Neural crest cell (in vitro differentiated cells): ENCODE results near the gene TLCD3B. TPM values are rescaled to one million over a fixed set of nuclear protein-coding genes. Genes with fewer than 3 reads are reported as not detected.

ENCODE experiments used
- DNase-seq: peaks from one replicate; pipeline ENCODE4 v3.0.0; 2021; ENCODE audit warnings: low read depth, mixed read lengths, low spot score
- H3K27ac Mint-ChIP-seq: one replicate; pipeline ENCODE4 v1.8.0; 2021; ENCODE audit warnings: mild to moderate bottlenecking, mixed read lengths; ENCODE audit not compliant: unreplicated experiment
- H3K27me3 Mint-ChIP-seq: 2 replicates; pipeline ENCODE4 v1.8.0; 2021; ENCODE audit warnings: low read depth, mild to moderate bottlenecking, mixed read lengths
- H3K36me3 Mint-ChIP-seq: 2 replicates; pipeline ENCODE4 v1.8.0; 2021; ENCODE audit warnings: low read depth, mild to moderate bottlenecking, mixed read lengths
- H3K4me1 Mint-ChIP-seq: 2 replicates; pipeline ENCODE4 v1.8.0; 2021; ENCODE audit warnings: mixed read lengths
- H3K4me3 Mint-ChIP-seq: one replicate; pipeline ENCODE4 v1.8.0; 2021; ENCODE audit warnings: mild to moderate bottlenecking, mixed read lengths
- H3K9me3 Mint-ChIP-seq: 2 replicates; pipeline ENCODE4 v1.8.0; 2021; ENCODE audit warnings: mixed read lengths
- total RNA-seq: library from RNA; stranded (reverse); gene quantifications from 2 replicates; pipeline ENCODE4 v1.2.1, GENCODE V29; 2021
- TF ChIP-seq, protein P1 (sequence below): fragments of 200-600 bp; sonication (generic); conservative IDR thresholded peaks from 2 replicates; pipeline ENCODE4 v1.5.0; 2021; ENCODE audit warnings: antibody characterized with exemption, mild to moderate bottlenecking

Gene TLCD3B
- total RNA-seq, 1 donor from 2014 or later: 14.2 TPM

DNA sequence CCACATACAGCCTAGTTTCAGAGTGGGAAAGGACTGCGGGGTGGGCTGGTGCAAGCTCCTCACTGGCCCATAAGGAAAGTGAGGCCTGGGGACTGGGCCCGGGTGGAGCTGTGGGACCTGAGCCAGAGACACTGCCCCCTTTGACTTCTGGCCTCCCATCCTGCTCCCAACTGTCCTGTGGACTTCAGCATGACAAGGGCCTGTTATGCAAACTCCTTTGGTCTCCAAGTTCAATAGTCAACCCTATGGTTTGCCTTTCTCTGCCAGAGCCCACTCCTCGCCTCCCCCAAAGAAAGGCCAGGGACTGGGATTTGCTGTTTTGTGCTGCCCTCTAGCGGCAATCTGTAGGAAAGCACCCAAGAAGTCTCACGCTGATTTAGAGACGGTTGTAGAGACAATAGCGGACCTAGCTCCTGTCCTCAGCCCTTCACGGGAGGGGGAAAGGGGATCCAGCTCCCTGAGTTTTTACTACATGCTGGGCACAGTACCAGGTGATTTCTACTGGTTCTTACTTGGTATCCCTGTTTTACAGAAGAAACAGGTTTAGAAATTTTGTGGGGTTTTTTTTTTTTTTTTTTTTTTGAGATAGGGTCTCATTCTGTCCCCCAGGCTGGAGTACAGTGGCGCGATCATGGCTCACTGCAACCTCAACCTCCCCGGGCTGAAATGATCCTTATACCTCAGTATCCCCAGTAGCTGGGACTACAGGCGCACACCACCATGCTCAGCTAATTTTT, 1.2 kb upstream of the TLCD3B start:
- Mint-ChIP-seq H3K4me3 (peak overlapping the region; percentile 89), H3K36me3 (no peaks in the 10 kb centered on the region), H3K9me3 (no peaks in the 10 kb centered on the region), H3K27ac (no peak overlapping the region), H3K4me1 (peaks cover 20% of the 10 kb centered on the region), H3K27me3 (peaks cover 50% of the 10 kb centered on the region)
- DNase-seq: peak; percentile 77
- TF ChIP-seq, protein P1, sequence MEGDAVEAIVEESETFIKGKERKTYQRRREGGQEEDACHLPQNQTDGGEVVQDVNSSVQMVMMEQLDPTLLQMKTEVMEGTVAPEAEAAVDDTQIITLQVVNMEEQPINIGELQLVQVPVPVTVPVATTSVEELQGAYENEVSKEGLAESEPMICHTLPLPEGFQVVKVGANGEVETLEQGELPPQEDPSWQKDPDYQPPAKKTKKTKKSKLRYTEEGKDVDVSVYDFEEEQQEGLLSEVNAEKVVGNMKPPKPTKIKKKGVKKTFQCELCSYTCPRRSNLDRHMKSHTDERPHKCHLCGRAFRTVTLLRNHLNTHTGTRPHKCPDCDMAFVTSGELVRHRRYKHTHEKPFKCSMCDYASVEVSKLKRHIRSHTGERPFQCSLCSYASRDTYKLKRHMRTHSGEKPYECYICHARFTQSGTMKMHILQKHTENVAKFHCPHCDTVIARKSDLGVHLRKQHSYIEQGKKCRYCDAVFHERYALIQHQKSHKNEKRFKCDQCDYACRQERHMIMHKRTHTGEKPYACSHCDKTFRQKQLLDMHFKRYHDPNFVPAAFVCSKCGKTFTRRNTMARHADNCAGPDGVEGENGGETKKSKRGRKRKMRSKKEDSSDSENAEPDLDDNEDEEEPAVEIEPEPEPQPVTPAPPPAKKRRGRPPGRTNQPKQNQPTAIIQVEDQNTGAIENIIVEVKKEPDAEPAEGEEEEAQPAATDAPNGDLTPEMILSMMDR: peak; percentile 87

DNA sequence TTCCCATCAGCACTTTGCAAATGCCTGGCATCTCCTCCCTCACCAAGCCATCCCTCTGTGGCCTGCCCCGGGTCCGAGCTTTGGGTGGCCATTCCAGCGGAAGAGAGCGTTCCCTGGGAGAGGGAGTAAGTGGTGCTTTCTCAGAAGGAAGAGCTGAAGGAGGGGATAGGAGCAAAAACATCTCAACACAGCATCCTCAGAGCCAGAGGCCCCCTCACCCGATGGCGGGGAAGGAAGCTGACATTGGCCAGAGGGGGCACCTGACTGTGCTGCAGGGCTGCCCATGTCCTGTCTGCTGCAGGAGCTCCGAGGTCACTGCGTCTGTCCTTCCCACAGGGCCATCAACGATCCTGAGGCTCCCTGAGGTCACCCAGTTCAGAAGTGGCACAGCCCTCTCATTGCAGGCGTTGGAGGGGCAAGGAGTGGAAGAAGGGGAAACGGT, 427 bp upstream of the TLCD3B start:
- peaks cover 54% of the 10 kb centered on the region for H3K27me3 Mint-ChIP-seq
- peaks cover 20% of the 10 kb centered on the region for H3K4me1 Mint-ChIP-seq
- no peak for DNase-seq
- peak overlapping the region; percentile 47 for H3K4me3 Mint-ChIP-seq
- no peaks in the 10 kb centered on the region for H3K9me3 Mint-ChIP-seq
- TF ChIP-seq, protein P1: no peak
- no peaks in the 10 kb centered on the region for H3K36me3 Mint-ChIP-seq
- H3K27ac Mint-ChIP-seq: no peak overlapping the region

DNA sequence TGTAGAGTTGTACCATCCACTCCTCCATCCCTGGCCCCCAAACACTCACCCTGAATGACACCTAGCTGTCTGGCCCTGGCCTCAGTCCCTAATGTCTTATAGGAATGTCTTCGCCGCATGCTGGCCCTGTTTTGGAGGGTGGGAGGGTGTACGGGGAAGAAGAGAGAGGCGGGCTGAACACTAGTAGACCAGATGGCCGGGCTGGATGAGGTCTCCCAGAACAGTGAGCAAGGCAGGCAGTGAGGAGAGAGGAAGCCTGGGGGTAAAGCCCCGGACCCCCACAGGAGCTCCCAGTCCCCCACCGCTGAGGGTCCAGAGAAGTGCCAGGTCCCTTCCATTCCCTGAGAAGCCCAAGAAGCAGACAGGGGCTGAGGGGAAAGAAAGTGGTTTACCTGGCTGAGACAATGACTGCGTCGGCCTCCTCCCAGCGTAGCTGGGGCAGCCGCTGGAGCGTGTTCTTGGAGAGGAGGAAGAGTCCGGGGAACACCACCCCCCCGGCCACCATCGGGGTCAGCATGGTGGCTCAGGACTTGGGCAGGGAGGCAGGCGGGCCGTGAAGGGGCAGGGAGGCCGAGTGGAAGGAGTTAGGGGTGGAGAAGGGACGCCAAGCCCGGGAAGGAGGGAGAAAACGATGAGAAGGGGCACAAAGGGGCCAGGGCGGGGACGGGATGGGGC, 923 bp downstream of the TLCD3B start:
- TF ChIP-seq, protein P1: no peak
- Mint-ChIP-seq H3K4me1 (peaks cover 20% of the 10 kb centered on the region), H3K27me3 (peaks cover 46% of the 10 kb centered on the region), H3K4me3 (peak overlapping the region; percentile 77), H3K9me3 (no peaks in the 10 kb centered on the region), H3K27ac (no peak overlapping the region), H3K36me3 (no peaks in the 10 kb centered on the region)
- no peak for DNase-seq

DNA sequence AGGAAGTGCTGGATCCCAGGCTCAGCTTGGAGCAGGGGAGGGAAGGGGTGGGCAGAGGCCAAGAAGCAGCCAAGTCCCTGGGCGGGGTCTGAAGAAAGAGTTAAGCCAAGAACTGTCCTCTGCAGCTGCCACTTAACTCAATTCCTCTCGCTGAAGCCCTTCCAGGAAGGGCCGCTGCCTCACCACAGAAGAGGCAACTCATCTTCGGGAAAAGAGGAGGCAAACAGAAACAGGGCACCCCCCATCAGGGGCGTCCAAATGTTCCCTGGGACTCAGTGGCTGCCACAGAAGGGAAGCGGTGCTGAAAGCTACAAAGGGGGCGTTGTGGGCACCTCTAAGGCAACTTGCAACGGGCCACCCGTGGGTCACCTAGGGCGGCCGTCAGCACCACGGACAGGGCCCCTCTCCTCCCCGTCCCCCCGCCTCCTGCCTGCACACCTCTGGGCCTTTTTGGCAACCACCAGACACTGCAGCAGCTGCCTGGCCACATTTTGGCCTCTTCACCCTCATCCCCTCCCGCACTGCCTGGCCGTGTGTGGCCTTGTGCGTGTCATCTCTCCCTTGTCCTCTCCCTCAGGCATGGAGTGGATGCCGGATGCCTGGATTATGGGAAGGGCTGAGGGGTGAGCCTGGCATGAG, 2.5 kb downstream of the TLCD3B start:
- no peaks in the 10 kb centered on the region for H3K9me3 Mint-ChIP-seq
- no peak overlapping the region for H3K27ac Mint-ChIP-seq
- H3K4me1 Mint-ChIP-seq: peaks cover 20% of the 10 kb centered on the region
- TF ChIP-seq, protein P1: no peak
- no peaks in the 10 kb centered on the region for H3K36me3 Mint-ChIP-seq
- peaks cover 40% of the 10 kb centered on the region for H3K27me3 Mint-ChIP-seq
- no peak overlapping the region for H3K4me3 Mint-ChIP-seq
- no peak for DNase-seq

DNA sequence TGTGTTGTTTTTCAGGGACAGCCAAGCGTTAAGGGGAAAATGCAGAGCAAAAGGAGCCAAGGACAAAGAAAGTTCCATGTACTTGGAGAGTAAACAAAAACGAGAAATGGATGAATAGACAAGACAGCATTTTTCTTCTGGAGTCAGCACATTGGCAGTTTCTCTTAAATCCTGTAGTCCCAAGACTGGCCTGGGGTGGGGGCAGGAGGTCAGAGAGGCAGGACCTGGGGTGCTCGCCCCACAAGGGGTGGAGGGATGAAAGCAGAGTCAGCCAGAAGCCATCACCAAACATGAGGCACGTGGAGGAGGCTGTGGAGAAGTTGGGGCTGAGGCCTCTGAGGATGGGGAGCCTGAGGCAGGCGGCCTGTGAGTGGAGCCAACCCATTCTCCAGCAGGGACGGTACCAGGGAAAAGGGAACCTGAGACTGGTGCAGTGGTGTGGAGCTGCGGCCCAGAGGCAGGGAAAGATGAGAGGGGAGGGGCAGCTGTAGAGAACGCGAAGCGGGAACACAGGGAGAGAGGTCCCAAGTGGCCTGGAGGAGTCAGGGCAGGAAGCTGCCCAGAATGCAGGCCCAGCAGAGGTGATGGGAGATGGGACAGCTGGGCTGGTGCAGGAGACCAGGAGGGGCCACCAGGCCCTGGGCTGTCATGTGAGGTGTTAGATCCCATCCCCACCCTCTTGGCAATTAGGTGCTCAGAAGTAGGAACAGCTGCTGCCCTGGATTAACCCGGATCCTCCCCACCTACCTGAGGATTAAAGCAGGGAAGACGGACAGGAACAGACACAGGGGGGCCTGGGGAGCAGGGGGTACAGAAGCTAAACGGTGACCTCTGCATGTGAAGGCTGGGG, 3.3 kb downstream of the TLCD3B start:
- H3K4me1 Mint-ChIP-seq: peaks cover 20% of the 10 kb centered on the region
- TF ChIP-seq, protein P1: no peak
- peak overlapping the region; percentile 47 for H3K4me3 Mint-ChIP-seq
- peaks cover 40% of the 10 kb centered on the region for H3K27me3 Mint-ChIP-seq
- no peak for DNase-seq
- no peak overlapping the region for H3K27ac Mint-ChIP-seq
- no peaks in the 10 kb centered on the region for H3K9me3 Mint-ChIP-seq
- no peaks in the 10 kb centered on the region for H3K36me3 Mint-ChIP-seq
